Testis (tissue), 2 donors: Measurements from ENCODE around the gene ASCC1.

Source experiments
- CTCF ChIP-seq, 3 experiments: fragments of 450-650 bp in 2 of 3; fragments of 200-600 bp in 1 of 3; sonication (generic) in 1 of 3; IDR thresholded peaks; one replicate each; pipeline ENCODE4 v1.5.1; 2016 to 2019; ENCODE audit warnings: antibody characterized with exemption in 3 of 3, mild to moderate bottlenecking in 2 of 3, moderate library complexity in 1 of 3
- POLR2A ChIP-seq: fragments of 450-650 bp; IDR thresholded peaks from one replicate; pipeline ENCODE4 v1.6.1; 2017; ENCODE audit warnings: antibody characterized with exemption, mild to moderate bottlenecking, moderate library complexity

DNA sequence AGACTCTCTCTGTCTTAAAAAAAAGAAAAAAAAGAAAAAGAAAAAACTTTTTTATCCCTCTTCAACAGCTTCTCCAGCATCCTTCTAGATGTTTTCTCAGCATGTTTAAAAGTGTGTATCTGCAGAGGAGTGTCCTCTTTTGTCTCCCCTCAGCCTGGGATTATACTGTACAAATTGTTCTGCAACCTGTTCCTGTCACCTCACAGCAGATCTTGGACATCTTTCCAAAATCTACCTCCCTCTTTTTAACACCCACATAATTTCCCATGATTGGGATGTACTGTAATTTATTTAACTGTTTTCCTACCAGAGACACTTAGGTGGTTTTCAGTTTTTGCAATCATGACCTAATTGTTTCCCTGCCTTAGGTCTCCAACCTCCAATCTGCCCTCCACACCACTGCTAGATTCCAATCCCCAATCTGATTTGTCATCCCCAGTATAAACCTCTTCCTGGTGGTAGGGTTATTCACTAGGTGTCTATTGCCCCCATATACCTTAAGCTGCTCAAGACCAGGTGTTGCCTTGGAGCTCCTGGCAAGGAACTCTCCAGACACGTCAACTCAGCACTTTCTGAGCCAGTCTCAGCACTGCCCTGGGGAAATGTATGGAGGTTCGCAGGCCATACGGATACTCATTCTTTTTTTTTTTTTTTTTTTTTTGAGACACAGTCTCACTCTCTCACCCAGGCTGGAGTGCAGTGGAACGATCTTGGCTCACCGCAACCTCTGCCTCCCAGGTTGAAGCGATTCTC lies 40.1 kb upstream of the ASCC1 start:
- TF ChIP-seq CTCF (IDR thresholded peaks at IDR 0.05) (no peak), POLR2A (no peak)
